NT2/D1 (cell line): ENCODE data around the gene MICAL1.

Experiments used
- YY1 ChIP-seq: IDR thresholded peaks from 2 replicates; pipeline ENCODE4 v1.6.1; 2011; ENCODE audit not compliant: insufficient read length, insufficient read depth
- ZNF274 ChIP-seq: IDR thresholded peaks from 2 replicates; pipeline ENCODE4 v1.6.1; 2011; ENCODE audit warnings: mild to moderate bottlenecking, low read depth, low read length

DNA sequence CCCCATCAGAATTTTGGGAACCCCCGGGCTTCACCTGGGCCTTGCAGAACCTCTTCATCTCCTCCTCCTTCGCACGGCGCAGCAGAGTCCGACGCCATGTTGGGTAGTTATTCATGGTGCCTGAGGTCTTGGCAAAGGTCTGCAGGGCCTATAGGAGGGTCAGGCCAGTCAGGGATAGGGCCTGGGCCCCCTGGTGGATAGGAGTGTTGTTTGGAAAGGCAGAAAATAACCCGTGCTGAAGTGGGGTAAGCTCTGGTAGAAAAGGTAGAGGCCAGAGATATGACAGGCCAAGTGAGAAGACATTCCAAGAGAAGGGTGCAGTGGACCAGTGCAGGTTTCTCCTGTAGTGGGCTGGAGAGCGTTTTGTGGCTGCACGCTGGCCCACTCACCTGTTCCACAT, 10.2 kb downstream of the MICAL1 start:
- TF ChIP-seq ZNF274 (no peak), YY1 (no peak)
